SK-N-MC (cell line): Measurements from ENCODE around the gene NFAT5.

Source experiments
- EZH2 ChIP-seq: fragments of 200-600 bp; sonication (generic); IDR thresholded peaks from one replicate; pipeline ENCODE4 v1.6.1; 2017; ENCODE audit warnings: antibody characterized with exemption
- POLR2AphosphoS5 ChIP-seq: IDR thresholded peaks from 2 replicates; pipeline ENCODE4 v1.6.1; 2012; ENCODE audit warnings: mild to moderate bottlenecking, low read depth, low read length, borderline replicate concordance

GRCh38 chr16:69706256-69706974 lies 140.6 kb downstream of the NFAT5 start:
- TF ChIP-seq EZH2: no peak
- TF ChIP-seq POLR2AphosphoS5: no peak
